ENCODE results near the gene NMNAT1.
A peak's percentile ranks its signal among the peaks of the same experiment; 100 is the strongest.
"Not testable (repeated sequence)": the region's sequence is repeated elsewhere in the genome, so short reads cannot be mapped to it uniquely, and the experiment has no call there.

NMNAT1 gene

GRCh38 chr1:10020678-10021077 is 77.4 kb downstream of the NMNAT1 start:
- DNase-seq = not testable (repeated sequence)

GRCh38 chr1:10021992-10022391 is 78.7 kb downstream of the NMNAT1 start:
- not testable (repeated sequence) for DNase-seq

GRCh38 chr1:10022656-10023055 is 79.4 kb downstream of the NMNAT1 start:
- DNase-seq = no peak

- no peak for DNase-seq
These were observed 82.1 kb downstream of the NMNAT1 start for GRCh38 chr1:10025354-10025753.

GRCh38 chr1:10027027-10027426 is 83.8 kb downstream of the NMNAT1 start:
- no peak for DNase-seq

GRCh38 chr1:10028956-10029500 is 85.8 kb downstream of the NMNAT1 start:
- DNase-seq = not testable (repeated sequence)

GRCh38 chr1:10031461-10031860 is 88.2 kb downstream of the NMNAT1 start:
- DNase-seq = no peak

GRCh38 chr1:10032590-10033358 is 89.5 kb downstream of the NMNAT1 start, which contains the start of gene UBE4B:
UBE4B (plus strand) TSS chr1:10032958; CDS start chr1:10033671, 713 bp downstream.
- DNase-seq = peak; percentile 98

- peak; percentile 29 for DNase-seq
These were observed 90.1 kb downstream of the NMNAT1 start for GRCh38 chr1:10033359-10033845.
